GM12878 (cell line): Measurements from ENCODE around the gene ZNF558. TPM values are rescaled to one million over a fixed set of nuclear protein-coding genes. Genes with fewer than 3 reads are reported as not detected.

Source experiments
- ATAC-seq: fragments of 200-7000 bp; cut with Tn5 transposase; 3 replicates; pipeline ENCODE4 v1.9.1; 2020; ENCODE audit warnings: mild to moderate bottlenecking, moderate library complexity
- BruUV-seq: library from RNA; stranded (reverse); fragments of 400-500 nt; replicated peaks from 2 replicates; lab custom pipeline; 2021; lab: Mats Ljungman, UMichigan
- CTCF ChIA-PET: fragments of 300-600 bp; sonication (Branson Sonifier 250); formaldehyde crosslinking; extraction: SDS; loops from one replicate; lab custom pipeline; 2021; ENCODE audit warnings: inconsistent platforms; lab: Yijun Ruan, JAX
- POLR2A ChIA-PET: fragments of 350-600 bp; formaldehyde crosslinking; extraction: SDS; loops from one replicate; lab custom pipeline; 2021; ENCODE audit warnings: inconsistent platforms; lab: Charles Lee
- RAD21 ChIA-PET: fragments of 300-600 bp; sonication (Branson Sonifier 250); formaldehyde crosslinking; loops from one replicate; lab custom pipeline; 2023; ENCODE audit warnings: antibody characterized with exemption; ENCODE audit not compliant: unreplicated experiment; lab: Charles Lee
- SMC1A ChIA-PET: fragments of 300-600 bp; sonication (Branson Sonifier 250); formaldehyde crosslinking; loops from one replicate; lab custom pipeline; 2023; ENCODE audit not compliant: unreplicated experiment, uncharacterized antibody; lab: Charles Lee
- DNase-seq: peaks from one replicate; pipeline ENCODE4 v3.0.0-alpha.2; 2011; ENCODE audit warnings: low read depth, low spot score
- FAIRE-seq: peaks from 3 replicates; lab custom pipeline; 2011; peaks lifted over from hg19 to GRCh38; lab: Jason Lieb, UNC
- H2AFZ ChIP-seq: 2 replicates; pipeline ENCODE4 v1.6.0; 2011; ENCODE audit warnings: low read depth, low read length, control low read depth; ENCODE audit not compliant: control insufficient read depth
- H3K27ac ChIP-seq: 2 replicates; pipeline ENCODE4 v1.5.1; 2011; ENCODE audit warnings: control low read depth; ENCODE audit not compliant: control insufficient read depth, insufficient read depth
- H3K27me3 ChIP-seq, 2 experiments: replicated peaks in 1 of 2; 2 replicates each; pipeline versions ENCODE4 v1.6.0 to v1.6.1; 2011; ENCODE audit warnings: low read length in 1 of 2; ENCODE audit not compliant: control insufficient read depth in 2 of 2, insufficient read depth in 2 of 2
- H3K36me3 ChIP-seq, 2 experiments: 2 replicates each; pipeline ENCODE4 v1.5.1; 2011; ENCODE audit warnings: low read length in 1 of 2; ENCODE audit not compliant: control insufficient read depth in 2 of 2, insufficient read depth in 2 of 2
- H3K4me1 ChIP-seq: 2 replicates; pipeline ENCODE4 v1.6.1; 2011; ENCODE audit warnings: mild to moderate bottlenecking, low read length, moderate library complexity, mixed read lengths; ENCODE audit not compliant: control insufficient read depth, insufficient read depth
- H3K4me2 ChIP-seq: 2 replicates; pipeline ENCODE4 v1.6.0; 2011; ENCODE audit warnings: control low read depth; ENCODE audit not compliant: control insufficient read depth, insufficient read depth
- H3K4me3 ChIP-seq: fragments of 200-600 bp; sonication (generic); 2 replicates; pipeline ENCODE4 v1.5.1; 2016
- H3K79me2 ChIP-seq: 2 replicates; pipeline ENCODE4 v1.6.0; 2011; ENCODE audit warnings: low read length; ENCODE audit not compliant: control insufficient read depth, insufficient read depth
- H3K9ac ChIP-seq: 2 replicates; pipeline ENCODE4 v1.8.0; 2011; ENCODE audit warnings: low read length, control low read depth, mixed read lengths; ENCODE audit not compliant: control insufficient read depth, insufficient read depth
- H3K9me3 ChIP-seq: replicated peaks from 3 replicates; pipeline ENCODE4 v1.5.1; 2011; ENCODE audit warnings: mild to moderate bottlenecking, low read length; ENCODE audit not compliant: control insufficient read depth, insufficient read depth
- H4K20me1 ChIP-seq: 2 replicates; pipeline ENCODE4 v1.6.0; 2011; ENCODE audit not compliant: control insufficient read depth, insufficient read depth
- BMI1 ChIP-seq: fragments of 450-650 bp; IDR thresholded peaks from 2 replicates; pipeline ENCODE4 v1.6.1; 2016; ENCODE audit warnings: mild to moderate bottlenecking, moderate library complexity, borderline replicate concordance
- CEBPB ChIP-seq, 2 experiments: fragments of 150-350 bp in 1 of 2; IDR thresholded peaks; 2 replicates each; pipeline ENCODE4 v1.6.1; 2012 to 2014; ENCODE audit warnings: low read depth in 2 of 2, low read length in 2 of 2, borderline replicate concordance in 1 of 2, inconsistent platforms in 1 of 2
- CREB1 ChIP-seq: IDR thresholded peaks from 2 replicates; pipeline ENCODE4 v1.6.1; 2012; ENCODE audit warnings: low read depth, mild to moderate bottlenecking, inconsistent platforms
- EGR1 ChIP-seq, 2 experiments: IDR thresholded peaks; 1 replicate in 1 of 2; 2 replicates in 1 of 2; pipeline ENCODE4 v1.6.1; 2011 to 2012; ENCODE audit warnings: low read depth in 2 of 2, low read length in 2 of 2, borderline replicate concordance in 1 of 2, mild to moderate bottlenecking in 1 of 2, moderate library complexity in 1 of 2
- FOXK2 ChIP-seq: fragments of 450-650 bp; IDR thresholded peaks from 2 replicates; pipeline ENCODE4 v1.6.1; 2017; ENCODE audit warnings: mild to moderate bottlenecking, moderate library complexity
- HDGF ChIP-seq: fragments of 450-650 bp; IDR thresholded peaks from 2 replicates; pipeline ENCODE4 v1.6.1; 2016; ENCODE audit warnings: antibody characterized with exemption
- MYB ChIP-seq: fragments of 150-350 bp; IDR thresholded peaks from 2 replicates; pipeline ENCODE4 v1.6.1; 2014; ENCODE audit warnings: mild to moderate bottlenecking, low read depth, low read length, borderline replicate concordance
- NFIC ChIP-seq: IDR thresholded peaks from 2 replicates; pipeline ENCODE4 v1.6.1; 2012; ENCODE audit warnings: low read depth, mild to moderate bottlenecking, inconsistent platforms, low read length, moderate library complexity
- NR2C1 ChIP-seq: fragments of 450-650 bp; IDR thresholded peaks from 2 replicates; pipeline ENCODE4 v1.6.1; 2017; ENCODE audit warnings: antibody characterized with exemption, mild to moderate bottlenecking, moderate library complexity
- POLR2A ChIP-seq: IDR thresholded peaks from 2 replicates; pipeline ENCODE4 v1.6.1; 2011; ENCODE audit warnings: low read depth, mild to moderate bottlenecking, low read length
- RELA ChIP-seq: fragments of 450-650 bp; IDR thresholded peaks from 2 replicates; pipeline ENCODE4 v1.8.0; 2014; ENCODE audit warnings: borderline replicate concordance; ENCODE audit not compliant: partially characterized antibody
- SIN3A ChIP-seq: IDR thresholded peaks from 2 replicates; pipeline ENCODE4 v1.6.1; 2012; ENCODE audit warnings: low read depth, low read length, improper control_type of control experiment
- SMAD1 ChIP-seq: fragments of 450-650 bp; IDR thresholded peaks from 2 replicates; pipeline ENCODE4 v1.6.1; 2018; ENCODE audit warnings: mild to moderate bottlenecking, low read depth; ENCODE audit not compliant: partially characterized antibody
- SREBF1 ChIP-seq: IDR thresholded peaks from 2 replicates; pipeline ENCODE4 v1.6.1; 2012; ENCODE audit warnings: mild to moderate bottlenecking, low read length
- YY1 ChIP-seq: IDR thresholded peaks from 2 replicates; pipeline ENCODE4 v1.6.1; 2011; ENCODE audit warnings: low read depth, mild to moderate bottlenecking, low read length
- ZNF622 ChIP-seq: fragments of 450-650 bp; IDR thresholded peaks from 2 replicates; pipeline ENCODE4 v1.6.1; 2017; ENCODE audit warnings: mild to moderate bottlenecking, inconsistent platforms
- WGBS: methylation state at CpG from one replicate; pipeline ENCODE4 v1.1.6; 2016; ENCODE audit warnings: low lambda C conversion rate; ENCODE audit not compliant: insufficient replicate concordance, insufficient coverage; ENCODE audit errors: missing lambda C conversion rate; 5-methylcytosine and 5-hydroxymethylcytosine counted together
- in situ Hi-C: fragments of 300-500 bp; cut with MboI; formaldehyde crosslinking; loops from 9 replicates; pipeline ENCODE4 v1.14.3; 2018; ENCODE audit warnings: mixed read lengths
- intact Hi-C: fragments of 100-400 bp; cut with micrococcal nuclease; formaldehyde crosslinking; loops from one replicate; pipeline ENCODE4 v1.14.2; 2022; ENCODE audit not compliant: unreplicated experiment
- polyA plus RNA-seq, 11 experiments: library from polyadenylated mRNA; depleted of rRNA in 4 of 11; unstranded in 6 of 11; stranded (reverse) in 5 of 11; fragments of >200 nt; fragmentation: Nextera tagmentation in 4 of 11; fragmentation: Illumina TruSeq in 1 of 11; extraction: Ambion mirVana in 4 of 11; extraction: Trizol in 1 of 11; gene quantifications; 1 replicate in 1 of 11; 2 replicates in 10 of 11; pipeline versions ENCODE4 v1.2.1 to v1.2.3, GENCODE V29; 2011 to 2016; ENCODE audit warnings: inconsistent platforms in 2 of 11, missing spikeins in 2 of 11, low read depth in 1 of 11
- total RNA-seq, 4 experiments: library from RNA; depleted of rRNA in 3 of 4; stranded (reverse); fragments of >200 nt in 3 of 4; fragmentation: Illumina TruSeq in 1 of 4; extraction: Trizol in 1 of 4; gene quantifications; 2 replicates each; pipeline versions ENCODE4 v1.2.1 to v1.2.3, GENCODE V29; 2013 to 2021
- TF ChIP-seq, protein P1 (sequence below): fragments of 450-650 bp; IDR thresholded peaks from 2 replicates; pipeline ENCODE4 v1.6.1; 2017; ENCODE audit warnings: mild to moderate bottlenecking, moderate library complexity

ZNF558 gene
- total and polyA plus RNA-seq, 10 of the 15 experiments (the other 5 are each of a cell fraction or from before 2014, with no cell fraction given) = 0.95 to 8.1 (median 6.2) TPM; not detected in 1

GRCh38 chr19:8826371-8826770 lies 5.7 kb downstream of the ZNF558 start:
- Histone ChIP-seq H3K79me2 (no peaks in the 10 kb centered on the region), H4K20me1 (no peaks in the 10 kb centered on the region), H3K4me3 (no peak overlapping the region), H3K27me3 (no peaks in the 10 kb centered on the region), H2AFZ (no peak overlapping the region), H3K9me3 (peaks cover 1% of the 10 kb centered on the region; the same call in 1 of the 3 replicates), H3K36me3 (no peaks in the 10 kb centered on the region), H3K27ac (no peak overlapping the region), H3K9ac (no peak overlapping the region), H3K4me2 (no peak overlapping the region), H3K4me1 (no peaks in the 10 kb centered on the region)
- no peak for FAIRE-seq
- DNase-seq = no peak
- no TSS peak for BruUV-seq
- ChIA-PET SMC1A (no interaction called here), RAD21 (no interaction called here), POLR2A (no interaction called here), CTCF (no interaction called here)
- no peak for TF ChIP-seq CEBPB (IDR thresholded peaks at IDR 0.05; ENCODE audit: borderline replicate concordance in 1 of 2, low read depth in 2 of 2, low read length in 2 of 2)
- no peak for TF ChIP-seq CREB1
- no peak for TF ChIP-seq BMI1
- no peak for TF ChIP-seq RELA
- no peak for TF ChIP-seq ZNF622
- TF ChIP-seq YY1 = no peak
- no peak for TF ChIP-seq HDGF
- intact Hi-C loops (no loop called here), in situ Hi-C loops (no loop called here)
- ATAC-seq = no peak
- WGBS = 92% methylated on average over 5 of the region's 5 CpGs

- ATAC-seq (no peak), FAIRE-seq (no peak), DNase-seq (no peak)
- H3K9ac ChIP-seq = no peak overlapping the region
- ChIA-PET POLR2A (no interaction called here), CTCF (no interaction called here), SMC1A (no interaction called here), RAD21 (no interaction called here)
- no peaks in the 10 kb centered on the region for H3K27me3 ChIP-seq
- no peaks in the 10 kb centered on the region for H4K20me1 ChIP-seq
- WGBS = 98% methylated on average over 5 of the region's 5 CpGs
- H2AFZ ChIP-seq = no peak overlapping the region
- no TSS peak for BruUV-seq
- no peaks in the 10 kb centered on the region; a peak in 1 of 4 replicates for H3K36me3 ChIP-seq
- H3K9me3 ChIP-seq = peaks cover 1% of the 10 kb centered on the region; the same call in 1 of the 3 replicates
- no peaks in the 10 kb centered on the region for H3K4me1 ChIP-seq
- H3K27ac ChIP-seq = no peak overlapping the region
- no peak overlapping the region for H3K4me3 ChIP-seq
- no peaks in the 10 kb centered on the region for H3K79me2 ChIP-seq
- intact Hi-C loops = no loop called here
- in situ Hi-C loops = no loop called here
- no peak overlapping the region for H3K4me2 ChIP-seq
- TF ChIP-seq ZNF622 (no peak), NR2C1 (no peak), POLR2A (no peak), SIN3A (no peak), MYB (no peak), NFIC (no peak), SREBF1 (no peak), YY1 (no peak), SMAD1 (no peak), EGR1 (IDR thresholded peaks at IDR 0.05; ENCODE audit: borderline replicate concordance in 1 of 2, low read depth in 2 of 2, low read length in 2 of 2) (no peak), FOXK2 (no peak)
- TF ChIP-seq, protein P1, sequence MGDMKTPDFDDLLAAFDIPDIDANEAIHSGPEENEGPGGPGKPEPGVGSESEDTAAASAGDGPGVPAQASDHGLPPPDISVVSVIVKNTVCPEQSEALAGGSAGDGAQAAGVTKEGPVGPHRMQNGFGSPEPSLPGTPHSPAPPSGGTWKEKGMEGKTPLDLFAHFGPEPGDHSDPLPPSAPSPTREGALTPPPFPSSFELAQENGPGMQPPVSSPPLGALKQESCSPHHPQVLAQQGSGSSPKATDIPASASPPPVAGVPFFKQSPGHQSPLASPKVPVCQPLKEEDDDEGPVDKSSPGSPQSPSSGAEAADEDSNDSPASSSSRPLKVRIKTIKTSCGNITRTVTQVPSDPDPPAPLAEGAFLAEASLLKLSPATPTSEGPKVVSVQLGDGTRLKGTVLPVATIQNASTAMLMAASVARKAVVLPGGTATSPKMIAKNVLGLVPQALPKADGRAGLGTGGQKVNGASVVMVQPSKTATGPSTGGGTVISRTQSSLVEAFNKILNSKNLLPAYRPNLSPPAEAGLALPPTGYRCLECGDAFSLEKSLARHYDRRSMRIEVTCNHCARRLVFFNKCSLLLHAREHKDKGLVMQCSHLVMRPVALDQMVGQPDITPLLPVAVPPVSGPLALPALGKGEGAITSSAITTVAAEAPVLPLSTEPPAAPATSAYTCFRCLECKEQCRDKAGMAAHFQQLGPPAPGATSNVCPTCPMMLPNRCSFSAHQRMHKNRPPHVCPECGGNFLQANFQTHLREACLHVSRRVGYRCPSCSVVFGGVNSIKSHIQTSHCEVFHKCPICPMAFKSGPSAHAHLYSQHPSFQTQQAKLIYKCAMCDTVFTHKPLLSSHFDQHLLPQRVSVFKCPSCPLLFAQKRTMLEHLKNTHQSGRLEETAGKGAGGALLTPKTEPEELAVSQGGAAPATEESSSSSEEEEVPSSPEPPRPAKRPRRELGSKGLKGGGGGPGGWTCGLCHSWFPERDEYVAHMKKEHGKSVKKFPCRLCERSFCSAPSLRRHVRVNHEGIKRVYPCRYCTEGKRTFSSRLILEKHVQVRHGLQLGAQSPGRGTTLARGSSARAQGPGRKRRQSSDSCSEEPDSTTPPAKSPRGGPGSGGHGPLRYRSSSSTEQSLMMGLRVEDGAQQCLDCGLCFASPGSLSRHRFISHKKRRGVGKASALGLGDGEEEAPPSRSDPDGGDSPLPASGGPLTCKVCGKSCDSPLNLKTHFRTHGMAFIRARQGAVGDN = no peak
Observed at GRCh38 chr19:8821748-8822241, 10.3 kb downstream of the ZNF558 start.
